Fibroblast of pulmonary artery (primary cell): ENCODE results near the gene LY6G6D.

Experiments
- DNase-seq: peaks from one replicate; pipeline ENCODE4 v3.0.0-alpha.2; 2010; ENCODE audit warnings: low read depth
- H3K4me3 ChIP-seq: replicated peaks from 2 replicates; pipeline ENCODE4 v1.5.1; 2011; ENCODE audit warnings: low read depth, mild to moderate bottlenecking, control low read depth, low read length, moderate library complexity
- CTCF ChIP-seq: IDR thresholded peaks from 2 replicates; pipeline ENCODE4 v1.5.1; 2011; ENCODE audit warnings: mild to moderate bottlenecking, control low read depth, low read length, inconsistent platforms; ENCODE audit errors: missing control alignments

Gene LY6G6D

GRCh38 chr6:31719001-31719400 is 3.9 kb downstream of the LY6G6D start:
- TF ChIP-seq CTCF = no peak
- DNase-seq = no peak

GRCh38 chr6:31720196-31720770 is 5.1 kb downstream of the LY6G6D start:
- TF ChIP-seq CTCF = no peak
- no peak for DNase-seq
- H3K4me3 ChIP-seq = no peak overlapping the region

More at GRCh38 chr6:31719001-31719400, 3.9 kb downstream of the LY6G6D start:
- no peak overlapping the region for H3K4me3 ChIP-seq

GRCh38 chr6:31721351-31722020 is 6.3 kb downstream of the LY6G6D start, which contains the start of gene LY6G6C:
TSS of gene LY6G6C (minus strand) at chr6:31721746. CDS start at chr6:31721679, 67 bp downstream.
- DNase-seq = no peak
- TF ChIP-seq CTCF = no peak
- no peak within 1 kb of the TSS for H3K4me3 ChIP-seq

GRCh38 chr6:31722173-31722572 is 7.0 kb downstream of the LY6G6D start:
- H3K4me3 ChIP-seq = no peak overlapping the region
- no peak for TF ChIP-seq CTCF
- no peak for DNase-seq

GRCh38 chr6:31723245-31723979 is 8.3 kb downstream of the LY6G6D start, which contains the start of gene MPIG6B:
TSS of gene MPIG6B (plus strand) at chr6:31723373. CDS start at chr6:31723384, 11 bp downstream.
- no peak within 1 kb of the TSS for H3K4me3 ChIP-seq
- no peak for TF ChIP-seq CTCF

GRCh38 chr6:31723980-31724691 is 9.0 kb downstream of the LY6G6D start:
- TF ChIP-seq CTCF = no peak
- no peak for DNase-seq
- no peak overlapping the region for H3K4me3 ChIP-seq

More at GRCh38 chr6:31723245-31723979, 8.3 kb downstream of the LY6G6D start, which contains the start of gene MPIG6B:
- no peak for DNase-seq
